ENCODE measurements around the gene SNRNP48. TPM values are rescaled to one million over a fixed set of nuclear protein-coding genes. Genes with fewer than 3 reads are reported as not detected.

Gene SNRNP48
- total RNA-seq, 1 experiment from 2014 or later, result 26.2 TPM

DNA sequence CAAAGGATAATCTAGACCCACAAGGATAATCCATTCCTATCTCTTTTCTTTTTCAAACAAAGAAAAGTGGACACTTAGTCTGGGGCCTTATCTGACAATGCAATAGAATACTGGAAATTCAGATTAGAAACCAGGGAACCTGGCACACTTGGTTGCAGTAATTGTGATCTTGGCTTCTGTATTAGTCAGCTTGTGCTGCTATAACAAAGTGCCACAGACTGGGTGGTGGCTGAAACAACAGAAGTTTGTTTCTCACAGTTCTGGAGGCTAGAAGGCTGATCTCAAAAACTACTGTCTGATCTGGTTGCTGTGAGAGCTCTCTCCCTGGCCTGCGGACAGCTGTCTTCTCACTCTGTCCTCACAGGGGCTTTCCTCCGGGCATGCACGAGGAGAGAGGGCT is 49.4 kb downstream of the SNRNP48 start:
- no peak overlapping the region for H3K4me2 ChIP-seq (ENCODE audit: low read length)
- H4K20me1 ChIP-seq (ENCODE audit: insufficient read depth), result no peaks in the 10 kb centered on the region
- no peaks in the 10 kb centered on the region for H3K36me3 ChIP-seq (ENCODE audit: control insufficient read depth in 1 of 2, insufficient read depth in 2 of 2, low read length in 2 of 2)
- H3K4me3 ChIP-seq (replicated peaks in 1 of 2; ENCODE audit: low read depth in 1 of 2, low read length in 2 of 2), result no peak overlapping the region
- DNase-seq (ENCODE audit: low read depth, low spot score), result no peak
- TF ChIP-seq, protein P1, sequence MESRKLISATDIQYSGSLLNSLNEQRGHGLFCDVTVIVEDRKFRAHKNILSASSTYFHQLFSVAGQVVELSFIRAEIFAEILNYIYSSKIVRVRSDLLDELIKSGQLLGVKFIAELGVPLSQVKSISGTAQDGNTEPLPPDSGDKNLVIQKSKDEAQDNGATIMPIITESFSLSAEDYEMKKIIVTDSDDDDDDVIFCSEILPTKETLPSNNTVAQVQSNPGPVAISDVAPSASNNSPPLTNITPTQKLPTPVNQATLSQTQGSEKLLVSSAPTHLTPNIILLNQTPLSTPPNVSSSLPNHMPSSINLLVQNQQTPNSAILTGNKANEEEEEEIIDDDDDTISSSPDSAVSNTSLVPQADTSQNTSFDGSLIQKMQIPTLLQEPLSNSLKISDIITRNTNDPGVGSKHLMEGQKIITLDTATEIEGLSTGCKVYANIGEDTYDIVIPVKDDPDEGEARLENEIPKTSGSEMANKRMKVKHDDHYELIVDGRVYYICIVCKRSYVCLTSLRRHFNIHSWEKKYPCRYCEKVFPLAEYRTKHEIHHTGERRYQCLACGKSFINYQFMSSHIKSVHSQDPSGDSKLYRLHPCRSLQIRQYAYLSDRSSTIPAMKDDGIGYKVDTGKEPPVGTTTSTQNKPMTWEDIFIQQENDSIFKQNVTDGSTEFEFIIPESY (IDR thresholded peaks at IDR 0.05; ENCODE audit: extremely low read depth, insufficient replicate concordance, low read length), result no peak
- TF ChIP-seq ELF1 (IDR thresholded peaks at IDR 0.05; ENCODE audit: borderline replicate concordance, low read depth) (no peak), ZNF274 (IDR thresholded peaks at IDR 0.05; ENCODE audit: low read depth, low read length) (no peak)
- TF ChIP-seq, protein P2, sequence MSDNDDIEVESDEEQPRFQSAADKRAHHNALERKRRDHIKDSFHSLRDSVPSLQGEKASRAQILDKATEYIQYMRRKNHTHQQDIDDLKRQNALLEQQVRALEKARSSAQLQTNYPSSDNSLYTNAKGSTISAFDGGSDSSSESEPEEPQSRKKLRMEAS (IDR thresholded peaks at IDR 0.05), result no peak
- no TSS peak for BruUV-seq (replicated peaks)
- no peaks in the 10 kb centered on the region for H3K9me3 ChIP-seq (ENCODE audit: control insufficient read depth in 1 of 2, insufficient read depth in 1 of 2, low read depth in 1 of 2, low read length in 2 of 2)
- CTCF ChIA-PET, result no interaction called here
- H3K27ac ChIP-seq (ENCODE audit: low read depth, low read length), result no peak overlapping the region
- H3K9me2 ChIP-seq (ENCODE audit: insufficient read depth), result no peaks in the 10 kb centered on the region
- no peaks in the 10 kb centered on the region for H3K27me3 ChIP-seq (ENCODE audit: insufficient read depth, low read length)
- H3K9ac ChIP-seq (ENCODE audit: low read length), result no peak overlapping the region
- POLR2A ChIA-PET, result no interaction called here
- no peaks in the 10 kb centered on the region for H3K79me2 ChIP-seq (ENCODE audit: insufficient read depth, low read length)
- H2AFZ ChIP-seq (ENCODE audit: low read depth, low read length, poor library complexity, severe bottlenecking), result no peak overlapping the region
- H3K4me1 ChIP-seq (ENCODE audit: control insufficient read depth in 1 of 2, insufficient read depth in 2 of 2, low read length in 2 of 2), result peaks cover 0 to 14% of the 10 kb centered on the region in 2 experiments; a peak in 2 of 4 replicates
- intact Hi-C loops (cut with micrococcal nuclease), result no loop called here
- ATAC-seq, result no peak
- RAD21 ChIA-PET (ENCODE audit: low non-redundant PET in 1 of 2, low total read pairs in 2 of 2, uncharacterized antibody in 2 of 2, unreplicated experiment in 2 of 2), result no interaction called here

DNA sequence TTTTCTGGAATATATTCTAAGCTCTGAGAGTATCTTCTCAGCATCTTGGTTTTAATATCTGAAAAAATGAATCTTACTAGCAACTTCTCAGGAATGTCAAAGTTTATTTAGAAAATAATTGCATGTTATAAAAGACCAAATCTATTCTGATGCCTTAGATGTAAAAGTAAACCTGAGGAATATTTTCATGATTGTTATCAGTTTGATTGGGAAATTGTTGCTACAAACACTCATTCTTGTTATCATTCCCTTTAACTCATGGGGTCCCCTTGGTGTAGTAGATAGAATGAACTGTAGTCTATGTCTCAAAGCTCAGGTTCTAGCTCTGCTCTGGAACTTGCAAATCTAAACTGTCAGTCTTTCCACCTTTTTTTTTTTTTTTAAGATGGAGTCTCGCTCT is 50.0 kb downstream of the SNRNP48 start:
- Histone ChIP-seq H3K9ac (ENCODE audit: low read length) (no peak overlapping the region), H3K9me3 (ENCODE audit: control insufficient read depth in 1 of 2, insufficient read depth in 1 of 2, low read depth in 1 of 2, low read length in 2 of 2) (no peaks in the 10 kb centered on the region), H3K9me2 (ENCODE audit: insufficient read depth) (0 out of 2 replicates have a peak, but pooled peaks cover 3% of the 10 kb centered on the region), H3K36me3 (ENCODE audit: control insufficient read depth in 1 of 2, insufficient read depth in 2 of 2, low read length in 2 of 2) (no peaks in the 10 kb centered on the region), H3K4me3 (replicated peaks in 1 of 2; ENCODE audit: low read depth in 1 of 2, low read length in 2 of 2) (no peak overlapping the region), H3K4me2 (ENCODE audit: low read length) (no peak overlapping the region), H3K4me1 (ENCODE audit: control insufficient read depth in 1 of 2, insufficient read depth in 2 of 2, low read length in 2 of 2) (peaks cover 0 to 14% of the 10 kb centered on the region in 2 experiments; a peak in 2 of 4 replicates), H2AFZ (ENCODE audit: low read depth, low read length, poor library complexity, severe bottlenecking) (no peak overlapping the region), H3K79me2 (ENCODE audit: insufficient read depth, low read length) (no peaks in the 10 kb centered on the region), H3K27me3 (ENCODE audit: insufficient read depth, low read length) (no peaks in the 10 kb centered on the region), H3K27ac (ENCODE audit: low read depth, low read length) (no peak overlapping the region), H4K20me1 (ENCODE audit: insufficient read depth) (no peaks in the 10 kb centered on the region)
- DNase-seq (ENCODE audit: low read depth, low spot score), result no peak
- RAD21 ChIA-PET (ENCODE audit: low non-redundant PET in 1 of 2, low total read pairs in 2 of 2, uncharacterized antibody in 2 of 2, unreplicated experiment in 2 of 2), result no interaction called here
- intact Hi-C loops (cut with micrococcal nuclease), result no loop called here
- CTCF ChIA-PET, result no interaction called here
- ATAC-seq, result no peak
- no TSS peak for BruUV-seq (replicated peaks)
- POLR2A ChIA-PET, result no interaction called here
- TF ChIP-seq CBX3 (IDR thresholded peaks at IDR 0.05; ENCODE audit: low read depth) (no peak), JUND (IDR thresholded peaks at IDR 0.05) (no peak), EZH2 (IDR thresholded peaks at IDR 0.05) (no peak), CEBPB (IDR thresholded peaks at IDR 0.05; ENCODE audit: low read depth) (no peak), POLR2AphosphoS5 (IDR thresholded peaks at IDR 0.05; ENCODE audit: low read depth, low read length) (no peak), SIN3A (IDR thresholded peaks at IDR 0.05; ENCODE audit: low read depth) (no peak), EGR1 (IDR thresholded peaks at IDR 0.05; ENCODE audit: low read depth) (no peak), YY1 (IDR thresholded peaks at IDR 0.05; ENCODE audit: extremely low read depth, insufficient replicate concordance, low read depth, low read length) (no peak), TCF7L2 (IDR thresholded peaks at IDR 0.05; ENCODE audit: borderline replicate concordance, extremely low read depth, insufficient read depth, insufficient read length) (no peak), SRF (IDR thresholded peaks at IDR 0.05; ENCODE audit: low read depth) (no peak)
- TF ChIP-seq, protein P3, sequence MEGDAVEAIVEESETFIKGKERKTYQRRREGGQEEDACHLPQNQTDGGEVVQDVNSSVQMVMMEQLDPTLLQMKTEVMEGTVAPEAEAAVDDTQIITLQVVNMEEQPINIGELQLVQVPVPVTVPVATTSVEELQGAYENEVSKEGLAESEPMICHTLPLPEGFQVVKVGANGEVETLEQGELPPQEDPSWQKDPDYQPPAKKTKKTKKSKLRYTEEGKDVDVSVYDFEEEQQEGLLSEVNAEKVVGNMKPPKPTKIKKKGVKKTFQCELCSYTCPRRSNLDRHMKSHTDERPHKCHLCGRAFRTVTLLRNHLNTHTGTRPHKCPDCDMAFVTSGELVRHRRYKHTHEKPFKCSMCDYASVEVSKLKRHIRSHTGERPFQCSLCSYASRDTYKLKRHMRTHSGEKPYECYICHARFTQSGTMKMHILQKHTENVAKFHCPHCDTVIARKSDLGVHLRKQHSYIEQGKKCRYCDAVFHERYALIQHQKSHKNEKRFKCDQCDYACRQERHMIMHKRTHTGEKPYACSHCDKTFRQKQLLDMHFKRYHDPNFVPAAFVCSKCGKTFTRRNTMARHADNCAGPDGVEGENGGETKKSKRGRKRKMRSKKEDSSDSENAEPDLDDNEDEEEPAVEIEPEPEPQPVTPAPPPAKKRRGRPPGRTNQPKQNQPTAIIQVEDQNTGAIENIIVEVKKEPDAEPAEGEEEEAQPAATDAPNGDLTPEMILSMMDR (IDR thresholded peaks at IDR 0.05 in 2 of 3, conservative IDR thresholded peaks at IDR 0.05 in 1 of 3; ENCODE audit: borderline replicate concordance in 1 of 3, insufficient read depth in 1 of 3, low read depth in 2 of 3, low read length in 2 of 3), result no peak
- TF ChIP-seq, protein P1 (IDR thresholded peaks at IDR 0.05; ENCODE audit: extremely low read depth, insufficient replicate concordance, low read length), result no peak

All from HCT116 (cell line).